Measurements from ENCODE around the gene RRP1B. TPM values are rescaled to one million over a fixed set of nuclear protein-coding genes. Genes with fewer than 3 reads are reported as not detected.
A peak's percentile ranks its signal among the peaks of the same experiment; 100 is the strongest.
"Not testable (repeated sequence)": the region's sequence is repeated elsewhere in the genome, so short reads cannot be mapped to it uniquely, and the experiment has no call there.

The RRP1B gene
- total RNA-seq: 22.3 TPM

GRCh38 chr21:43659136-43660000 is at the start of gene RRP1B, which contains the start of gene HSF2BP:
Gene RRP1B, plus strand, starts transcription at chr21:43659560. Its CDS starts 105 bp downstream, at chr21:43659665.
Gene HSF2BP, minus strand, starts transcription at chr21:43659488. Its CDS starts 1,392 bp downstream, at chr21:43658096.
- DNase-seq: peak; percentile 93

DNA sequence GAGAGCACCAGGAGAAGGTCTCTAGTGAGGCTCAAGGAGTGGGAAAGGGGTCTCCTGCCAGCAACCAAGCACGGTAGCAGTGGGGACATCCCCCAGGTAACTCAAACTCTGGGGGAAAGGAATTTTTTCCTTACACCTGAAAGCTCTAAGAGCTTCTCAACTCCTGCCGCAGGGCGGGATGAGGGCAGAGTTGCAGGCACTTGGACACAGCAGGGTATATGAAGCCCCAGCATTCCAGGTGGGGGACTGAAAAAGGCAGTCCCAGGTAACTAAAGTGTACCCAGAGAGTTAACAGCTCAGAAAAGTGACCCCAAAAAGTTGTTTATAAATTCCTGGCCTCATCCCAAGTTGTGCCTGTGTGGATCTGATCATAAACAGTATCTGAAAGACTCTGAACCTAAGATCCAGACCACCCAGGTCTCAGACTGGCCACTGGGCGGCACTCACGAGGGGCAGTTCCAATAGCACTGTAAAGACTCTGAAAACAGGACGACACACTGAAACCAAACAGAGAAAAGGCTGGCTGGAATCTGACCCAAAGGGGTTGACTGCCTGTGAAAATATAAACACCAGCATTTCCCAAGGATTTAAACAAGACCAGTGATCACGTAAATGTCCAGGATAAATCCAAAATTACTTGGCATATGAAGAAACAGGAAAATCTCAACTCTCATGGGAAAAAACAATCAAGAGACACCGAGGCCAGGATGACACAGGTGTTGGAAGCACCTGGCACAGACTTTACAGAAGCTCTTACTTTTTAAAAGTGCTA is 47.6 kb upstream of the RRP1B start:
- peak; percentile 83 for DNase-seq

GRCh38 chr21:43613755-43614638 is 45.4 kb upstream of the RRP1B start:
- DNase-seq: peak; percentile 63

GRCh38 chr21:43614839-43615238 is 44.5 kb upstream of the RRP1B start:
- no peak for DNase-seq

DNA sequence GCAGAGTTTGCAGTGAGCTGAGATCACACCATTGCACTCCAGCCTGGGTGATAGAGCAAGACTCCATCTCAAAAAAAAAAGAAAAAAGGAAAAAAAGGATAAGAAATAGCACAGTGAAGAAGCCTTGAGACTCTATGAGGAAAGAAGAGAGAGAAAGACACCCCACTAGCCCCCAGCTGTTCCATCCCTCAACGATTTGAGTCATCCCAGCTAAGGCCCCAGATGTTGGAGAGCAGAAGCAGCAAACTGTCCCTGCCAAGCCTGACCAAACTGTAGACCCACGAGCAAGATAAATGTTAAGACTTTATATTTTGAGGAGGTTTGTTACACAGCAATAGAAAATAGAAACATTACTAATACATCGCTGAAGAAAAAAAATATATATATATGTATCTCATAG is 42.5 kb upstream of the RRP1B start:
- DNase-seq: not testable (repeated sequence)

DNA sequence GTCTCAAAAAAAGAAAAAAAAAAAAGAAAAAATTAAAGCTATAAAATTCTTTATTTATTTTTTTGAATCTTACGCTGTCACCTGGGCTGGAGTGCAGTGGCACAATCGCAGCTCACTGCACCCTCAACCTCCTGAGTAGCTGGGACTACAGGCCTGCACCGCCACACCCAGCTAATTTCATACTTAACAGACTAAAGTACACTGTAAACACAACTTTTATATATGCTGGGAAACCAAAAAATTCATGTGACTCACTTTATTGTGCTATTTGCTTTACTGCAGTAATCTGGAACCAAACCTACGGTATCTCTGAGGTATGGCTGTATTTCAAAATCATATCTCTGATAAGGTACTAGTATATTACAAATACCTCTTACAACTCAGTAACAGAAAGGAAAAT is 40.4 kb upstream of the RRP1B start:
- no peak for DNase-seq

DNA sequence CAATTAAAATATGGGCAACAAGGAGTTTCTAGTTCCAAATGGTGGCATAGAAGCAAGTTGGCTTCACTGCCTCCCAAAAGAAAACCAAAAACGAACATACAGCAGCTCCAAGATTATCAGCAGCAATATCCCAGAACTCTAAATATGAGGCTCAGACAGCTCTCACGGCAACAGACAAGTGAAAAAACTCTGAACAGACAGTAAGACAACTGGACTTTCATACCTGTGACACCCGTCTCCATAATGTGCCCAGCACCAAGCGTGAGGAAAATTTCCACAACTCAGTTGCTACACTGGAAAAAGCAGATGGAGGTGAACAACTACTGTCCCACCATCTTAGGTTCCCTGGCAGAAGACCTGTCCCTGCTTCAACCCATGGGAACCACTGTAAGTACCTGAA is 40.0 kb upstream of the RRP1B start:
- no peak for DNase-seq

GRCh38 chr21:43619856-43620255 is 39.5 kb upstream of the RRP1B start:
- DNase-seq: no peak

DNA sequence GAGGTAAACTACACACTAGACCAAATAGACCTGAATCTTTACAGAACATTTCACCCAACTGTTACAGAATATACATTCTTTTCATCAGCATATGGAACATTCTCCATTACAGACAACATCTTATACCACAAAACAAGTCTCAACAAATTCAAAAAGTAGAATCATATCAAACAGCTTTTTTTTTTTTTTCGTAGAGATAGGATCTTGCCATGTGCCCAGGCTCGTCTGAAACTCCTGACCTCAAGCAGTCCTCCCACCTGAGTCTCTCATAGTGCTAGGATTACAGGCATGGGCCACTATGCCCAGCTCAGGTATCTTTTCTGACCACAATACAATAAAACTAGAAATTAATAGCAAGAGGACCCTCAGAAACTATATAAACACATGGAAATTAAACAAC is 36.6 kb upstream of the RRP1B start:
- no peak for DNase-seq

- no peak for DNase-seq
These were observed 35.8 kb upstream of the RRP1B start for GRCh38 chr21:43623588-43623987.

DNA sequence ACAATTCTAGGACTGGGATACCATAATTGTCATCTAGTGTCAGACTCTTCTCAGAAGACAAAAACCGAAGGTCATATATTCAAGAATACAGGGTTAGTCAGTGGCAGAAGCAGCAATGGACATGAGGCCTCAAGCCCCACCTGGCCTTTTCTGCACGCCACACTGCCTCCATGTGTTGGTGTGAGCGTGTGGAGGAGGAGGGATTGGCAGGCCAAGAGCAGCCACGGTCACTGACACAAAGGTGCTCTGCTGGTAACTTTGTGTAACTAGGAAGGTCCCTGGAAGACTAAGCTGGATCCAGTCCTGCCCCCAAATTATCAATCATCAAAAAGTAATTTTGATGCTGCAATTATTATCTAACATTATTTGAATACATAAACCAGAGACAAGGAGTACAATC is 35.0 kb upstream of the RRP1B start:
- DNase-seq: no peak

DNA sequence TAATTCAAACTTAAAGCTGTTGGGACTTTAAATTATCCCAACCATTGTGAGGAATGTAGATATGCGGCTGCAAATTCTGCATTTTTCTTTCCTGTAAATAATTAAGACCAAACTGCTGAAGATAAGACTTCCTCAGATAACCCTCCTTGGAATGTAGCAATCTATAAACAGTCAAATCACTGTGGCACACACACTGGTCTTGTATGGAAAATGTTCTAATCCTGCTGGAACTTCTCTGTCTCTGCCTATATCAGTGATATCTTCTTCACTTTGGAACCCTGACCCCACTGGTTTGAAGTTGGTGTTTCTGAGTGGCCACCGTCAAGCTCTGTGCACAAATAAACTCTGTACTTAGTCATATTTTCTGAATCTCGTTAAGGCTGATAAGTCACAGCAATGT is 33.0 kb upstream of the RRP1B start:
- no peak for DNase-seq

- no peak for DNase-seq
These were observed 31.8 kb upstream of the RRP1B start for GRCh38 chr21:43627527-43627926.

DNA sequence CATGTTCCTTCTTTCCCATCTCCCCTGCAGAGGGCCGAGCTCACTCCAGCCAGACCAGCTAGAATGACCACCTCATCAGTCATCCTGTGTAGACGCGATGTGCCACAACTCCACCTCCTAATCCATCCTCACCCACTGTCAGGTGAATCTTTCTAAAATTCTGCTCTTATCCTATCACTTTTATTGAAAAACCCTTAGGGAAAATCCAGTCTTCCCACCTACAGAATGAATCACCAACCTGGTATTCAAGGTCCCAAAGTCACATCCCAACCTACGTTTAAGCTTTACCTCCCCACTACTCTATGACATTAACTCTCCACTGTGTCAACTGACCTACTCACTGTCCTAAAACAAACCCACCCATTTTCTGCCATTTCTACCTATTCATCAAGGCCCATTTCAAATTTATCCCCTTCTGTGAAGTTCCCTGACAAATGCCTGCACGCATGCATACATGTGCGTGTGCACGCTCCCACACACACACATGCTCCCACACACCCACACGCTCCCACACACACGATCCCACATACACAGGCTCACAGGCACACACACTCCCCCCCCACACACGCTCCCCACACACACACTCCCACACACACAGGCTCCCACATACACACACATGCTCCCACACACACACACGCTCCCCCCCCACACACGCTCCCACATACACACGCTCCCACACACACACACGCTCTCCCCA is 27.8 kb upstream of the RRP1B start:
- DNase-seq: no peak

DNA sequence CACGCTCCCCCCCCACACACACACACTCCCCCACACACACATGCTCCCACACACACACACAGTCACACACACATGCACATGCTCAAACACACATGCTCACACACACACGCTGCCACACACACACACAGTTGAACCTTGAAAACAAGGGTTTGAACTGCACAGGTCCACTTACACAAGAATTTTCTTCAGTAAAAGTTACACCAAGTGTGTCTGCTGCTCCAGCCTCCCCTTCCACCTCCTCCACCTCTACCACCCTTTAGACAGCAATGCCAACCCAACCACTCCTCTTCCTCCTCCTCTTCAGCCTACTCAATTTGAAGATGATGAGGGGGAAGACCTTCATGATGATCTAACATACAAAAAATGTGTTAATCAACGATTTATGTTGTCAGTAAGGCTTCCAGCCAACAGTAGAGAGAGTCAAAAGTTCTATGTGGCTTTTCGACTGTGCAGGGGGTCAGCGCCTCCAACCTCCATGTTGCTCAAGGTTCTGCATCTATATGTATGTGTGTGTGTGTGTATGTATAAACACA is 26.9 kb upstream of the RRP1B start:
- no peak for DNase-seq

- DNase-seq: no peak
These were observed 24.7 kb upstream of the RRP1B start for GRCh38 chr21:43634618-43635017.

- DNase-seq: no peak
These were observed 23.9 kb upstream of the RRP1B start for GRCh38 chr21:43635436-43635835.

GRCh38 chr21:43637530-43638158 is 21.7 kb upstream of the RRP1B start:
- DNase-seq: no peak

GRCh38 chr21:43639470-43640353 is 19.6 kb upstream of the RRP1B start:
- no peak for DNase-seq

GRCh38 chr21:43640400-43640799 is 19.0 kb upstream of the RRP1B start:
- no peak for DNase-seq
